HG03439 (cell line): ENCODE data around the gene SLC26A4.

Source experiments
- ATAC-seq: cut with Tn5 transposase; IDR thresholded peaks from one replicate; pipeline ENCODE4 v1.9.1; 2021; ENCODE audit warnings: mild to moderate bottlenecking, moderate library complexity; ENCODE audit not compliant: unreplicated experiment

Gene SLC26A4

DNA sequence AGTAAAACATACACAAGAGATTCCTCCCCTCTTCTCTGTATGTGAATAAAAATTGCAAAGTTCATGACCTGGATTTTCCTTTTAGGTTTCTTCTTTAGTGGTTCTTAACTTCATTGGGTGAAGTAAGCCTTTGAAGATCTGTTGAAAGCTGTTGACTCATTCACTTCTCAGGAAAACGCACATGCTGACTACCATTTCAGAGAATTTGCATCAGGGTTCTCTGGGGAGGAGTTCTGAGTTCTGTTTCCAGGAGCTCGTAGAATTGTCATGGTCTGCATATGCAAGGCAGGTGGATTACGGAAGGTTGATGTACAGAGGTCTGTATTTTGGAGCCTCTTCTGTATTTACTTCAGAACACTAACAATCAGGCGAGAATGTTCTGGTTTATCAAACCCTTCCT lies 962 bp upstream of the SLC26A4 start:
- no peak for ATAC-seq

DNA sequence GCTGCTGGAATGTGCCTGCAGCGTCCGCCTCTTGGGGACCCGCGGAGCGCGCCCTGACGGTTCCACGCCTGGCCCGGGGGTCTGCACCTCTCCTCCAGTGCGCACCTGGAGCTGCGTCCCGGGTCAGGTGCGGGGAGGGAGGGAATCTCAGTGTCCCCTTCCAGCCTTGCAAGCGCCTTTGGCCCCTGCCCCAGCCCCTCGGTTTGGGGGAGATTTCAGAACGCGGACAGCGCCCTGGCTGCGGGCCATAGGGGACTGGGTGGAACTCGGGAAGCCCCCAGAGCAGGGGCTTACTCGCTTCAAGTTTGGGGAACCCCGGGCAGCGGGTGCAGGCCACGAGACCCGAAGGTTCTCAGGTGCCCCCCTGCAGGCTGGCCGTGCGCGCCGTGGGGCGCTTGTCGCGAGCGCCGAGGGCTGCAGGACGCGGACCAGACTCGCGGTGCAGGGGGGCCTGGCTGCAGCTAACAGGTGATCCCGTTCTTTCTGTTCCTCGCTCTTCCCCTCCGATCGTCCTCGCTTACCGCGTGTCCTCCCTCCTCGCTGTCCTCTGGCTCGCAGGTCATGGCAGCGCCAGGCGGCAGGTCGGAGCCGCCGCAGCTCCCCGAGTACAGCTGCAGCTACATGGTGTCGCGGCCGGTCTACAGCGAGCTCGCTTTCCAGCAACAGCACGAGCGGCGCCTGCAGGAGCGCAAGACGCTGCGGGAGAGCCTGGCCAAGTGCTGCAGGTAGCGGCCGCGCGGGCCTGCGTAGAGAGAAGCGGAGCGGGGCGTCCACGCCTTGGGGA lies 645 bp downstream of the SLC26A4 start:
- no peak for ATAC-seq

DNA sequence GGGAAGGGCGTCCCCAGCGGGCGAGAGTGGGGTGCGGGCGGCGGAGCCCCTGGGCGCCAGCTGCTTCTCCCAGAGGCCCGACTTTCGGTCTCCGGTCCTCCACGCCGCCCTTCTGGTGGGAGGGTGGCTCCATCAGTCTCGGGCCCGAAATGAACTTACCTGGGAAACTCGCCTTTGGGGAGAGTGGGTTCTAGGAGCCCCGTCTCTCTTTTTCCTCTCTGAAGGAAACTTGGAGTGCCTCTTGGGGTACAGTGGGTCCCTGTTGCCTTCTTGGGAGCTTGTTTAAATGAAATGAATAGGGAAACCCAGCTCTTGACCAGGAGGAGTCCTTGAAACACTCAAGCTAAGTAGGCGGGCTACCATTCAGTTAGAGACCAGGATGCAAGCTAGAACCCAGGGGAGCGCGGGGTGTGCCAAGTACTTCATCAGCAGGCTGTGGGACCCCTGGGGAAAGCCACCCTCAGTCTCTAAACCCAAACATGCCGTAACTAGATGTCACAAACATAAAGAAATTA lies 1.3 kb downstream of the SLC26A4 start:
- ATAC-seq = no peak

DNA sequence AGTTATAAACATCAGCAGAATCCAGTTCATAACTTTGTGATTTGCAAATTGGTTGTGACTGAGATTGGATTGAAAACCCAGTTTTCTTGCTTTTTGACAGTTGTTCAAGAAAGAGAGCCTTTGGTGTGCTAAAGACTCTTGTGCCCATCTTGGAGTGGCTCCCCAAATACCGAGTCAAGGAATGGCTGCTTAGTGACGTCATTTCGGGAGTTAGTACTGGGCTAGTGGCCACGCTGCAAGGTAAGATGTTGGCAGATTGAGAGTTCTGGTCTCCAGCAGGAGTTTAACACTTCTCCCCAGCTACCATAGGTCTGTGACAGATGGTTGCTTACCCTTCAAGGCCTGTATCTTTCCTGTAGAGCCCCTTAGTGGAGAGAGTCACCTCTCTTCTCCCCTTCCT lies 2.6 kb downstream of the SLC26A4 start:
- no peak for ATAC-seq

DNA sequence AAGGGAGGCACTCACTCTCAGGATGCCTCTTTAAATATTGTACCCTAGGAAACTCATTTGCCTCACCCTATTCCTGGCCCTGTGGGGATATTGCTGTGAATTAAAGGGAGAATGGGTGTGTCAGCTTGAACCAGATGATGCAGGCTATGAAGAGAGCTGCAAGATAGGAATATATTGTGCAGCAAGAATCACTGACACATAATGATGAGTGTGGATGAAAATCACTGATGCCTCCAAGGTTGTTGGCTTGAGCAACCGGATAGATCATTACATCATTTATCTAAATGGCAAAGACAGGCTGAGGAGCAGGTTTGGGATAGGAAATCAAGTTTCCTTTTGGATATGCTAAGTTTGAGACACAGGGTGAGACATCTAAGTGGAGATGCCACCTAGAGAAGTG lies 6.2 kb downstream of the SLC26A4 start:
- no peak for ATAC-seq

DNA sequence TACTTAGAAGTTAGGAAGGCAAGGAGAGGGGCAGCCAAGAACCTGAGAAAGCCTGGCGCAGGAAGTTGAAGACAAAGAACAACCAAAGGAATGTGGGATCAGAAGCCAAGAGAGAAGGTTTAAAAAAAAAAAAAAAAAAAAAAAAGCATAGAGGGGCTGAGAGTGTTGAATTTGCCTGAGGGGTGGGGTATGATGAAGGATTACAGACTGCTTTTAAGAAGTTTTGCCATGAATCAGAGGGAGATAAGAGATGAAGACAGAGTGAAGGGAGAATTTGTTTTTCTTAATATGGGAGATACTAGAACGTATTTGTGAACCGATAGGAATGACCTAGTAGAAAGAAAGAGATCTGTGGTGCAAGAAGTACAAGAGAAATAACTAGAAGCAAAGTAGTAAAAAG lies 6.7 kb downstream of the SLC26A4 start:
- no peak for ATAC-seq

DNA sequence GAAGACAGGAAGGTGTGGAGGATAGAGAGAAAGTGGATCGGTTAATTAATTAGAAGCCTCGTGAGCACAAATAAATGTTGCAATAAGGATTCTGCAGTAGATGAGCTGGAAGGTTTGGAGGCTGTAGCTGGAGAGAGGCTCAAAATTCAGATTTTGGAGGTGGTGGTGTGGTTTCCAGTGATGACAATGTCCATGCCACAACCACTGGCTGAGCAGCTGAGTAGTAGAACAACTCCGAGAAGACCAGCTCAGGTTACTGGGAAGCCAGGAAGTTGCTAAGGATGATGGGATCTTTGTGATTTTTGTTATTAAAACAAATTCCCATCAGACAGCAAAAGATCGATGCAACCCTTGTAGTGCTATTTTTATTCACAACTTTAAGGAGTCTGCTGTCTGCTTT lies 7.7 kb downstream of the SLC26A4 start:
- no peak for ATAC-seq

DNA sequence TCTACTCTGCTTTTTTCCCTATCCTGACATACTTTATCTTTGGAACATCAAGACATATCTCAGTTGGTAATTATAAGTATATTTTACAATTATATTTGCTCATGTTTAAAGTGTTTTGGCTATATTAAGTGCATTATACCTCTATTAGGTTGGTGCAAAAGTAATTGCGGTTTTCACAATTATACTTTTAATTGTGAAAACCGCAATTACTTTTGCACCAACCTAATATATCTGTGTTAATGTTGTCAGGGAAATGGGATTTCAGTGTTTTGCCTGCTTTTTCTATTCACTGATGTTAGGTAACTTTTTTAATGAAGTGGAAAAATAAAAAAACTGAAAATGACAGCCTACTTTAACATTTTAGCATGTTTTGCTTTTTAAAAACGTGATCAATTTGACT lies 11.6 kb downstream of the SLC26A4 start:
- ATAC-seq = no peak

DNA sequence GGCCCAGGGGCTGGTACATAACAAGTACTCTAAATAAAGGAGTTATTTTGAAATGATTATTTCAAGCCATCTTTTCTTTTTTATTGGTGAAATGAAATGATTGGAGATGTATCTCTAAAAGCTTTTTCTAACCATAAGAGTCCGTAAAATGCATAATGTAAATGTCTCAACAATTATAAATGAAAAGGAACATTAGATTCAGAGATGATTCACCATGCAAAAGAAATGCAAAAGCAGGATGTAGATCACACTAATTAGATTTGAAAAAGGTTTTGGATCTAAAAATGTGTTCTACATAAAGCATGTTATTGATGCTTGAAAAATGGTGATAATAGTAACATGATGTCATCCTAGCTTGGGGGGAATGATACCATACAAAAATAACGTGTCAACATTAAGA lies 15.6 kb downstream of the SLC26A4 start:
- ATAC-seq = no peak

DNA sequence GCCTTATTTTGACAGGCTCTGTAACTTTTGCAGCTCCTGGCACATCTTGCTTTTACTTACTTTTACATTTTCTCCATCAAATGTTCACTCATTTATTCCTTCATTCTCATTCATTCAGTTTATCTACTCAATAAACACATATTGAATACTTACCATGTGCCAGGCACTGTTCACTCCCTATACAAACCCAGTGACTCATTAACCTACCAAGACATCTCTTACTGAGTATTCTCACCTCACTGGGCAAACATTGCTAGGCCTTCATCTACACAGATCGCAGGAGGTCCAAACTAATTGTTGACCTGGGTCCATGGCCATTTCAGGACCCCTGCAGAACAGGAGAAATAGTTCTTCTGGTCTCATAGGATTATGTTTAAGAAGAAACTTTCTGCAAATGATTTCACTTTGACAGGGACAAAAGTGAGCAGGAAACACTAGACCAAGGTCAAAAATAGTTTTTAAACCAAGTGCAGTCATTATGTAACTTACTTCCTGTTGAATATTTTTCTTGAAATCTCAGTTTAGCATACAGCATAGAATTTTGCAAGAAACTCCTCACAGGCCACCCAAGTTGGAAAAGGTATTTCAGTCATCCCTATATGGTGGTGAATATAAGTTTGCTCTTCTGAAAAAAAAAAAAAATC lies 17.6 kb downstream of the SLC26A4 start:
- no peak for ATAC-seq

DNA sequence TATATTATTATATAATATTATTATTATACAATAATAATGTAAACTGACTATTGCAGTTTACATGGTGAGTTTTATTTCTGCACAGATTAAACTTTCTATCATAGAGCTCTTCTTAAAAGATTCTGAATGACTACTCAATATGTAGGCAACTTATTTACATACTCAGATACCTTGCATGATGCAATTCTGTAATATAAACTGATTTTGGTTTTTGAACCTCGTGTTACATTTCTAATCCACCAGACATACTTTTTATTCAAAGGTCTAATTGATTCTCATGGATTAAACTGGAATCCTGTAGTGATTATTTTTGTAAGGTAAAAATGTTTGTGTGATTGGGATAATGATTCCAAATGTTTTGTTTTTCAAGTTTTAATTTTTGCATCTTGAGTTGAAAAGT lies 19.9 kb downstream of the SLC26A4 start:
- no peak for ATAC-seq

DNA sequence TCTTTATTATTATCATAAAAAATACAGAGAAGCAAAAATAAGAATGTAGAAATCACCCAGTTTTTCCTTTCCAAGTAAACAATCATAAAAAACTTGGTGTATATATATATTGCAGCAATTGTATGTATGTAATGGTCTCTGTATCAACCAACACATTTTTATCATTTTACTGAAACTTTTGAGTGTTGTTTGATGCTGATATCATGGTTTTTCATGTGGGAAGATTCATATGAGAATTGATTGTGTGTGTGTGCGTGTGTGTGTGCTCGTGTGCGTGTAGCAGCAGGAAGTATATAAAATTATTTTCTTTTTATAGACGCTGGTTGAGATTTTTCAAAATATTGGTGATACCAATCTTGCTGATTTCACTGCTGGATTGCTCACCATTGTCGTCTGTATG lies 22.3 kb downstream of the SLC26A4 start:
- ATAC-seq = no peak

DNA sequence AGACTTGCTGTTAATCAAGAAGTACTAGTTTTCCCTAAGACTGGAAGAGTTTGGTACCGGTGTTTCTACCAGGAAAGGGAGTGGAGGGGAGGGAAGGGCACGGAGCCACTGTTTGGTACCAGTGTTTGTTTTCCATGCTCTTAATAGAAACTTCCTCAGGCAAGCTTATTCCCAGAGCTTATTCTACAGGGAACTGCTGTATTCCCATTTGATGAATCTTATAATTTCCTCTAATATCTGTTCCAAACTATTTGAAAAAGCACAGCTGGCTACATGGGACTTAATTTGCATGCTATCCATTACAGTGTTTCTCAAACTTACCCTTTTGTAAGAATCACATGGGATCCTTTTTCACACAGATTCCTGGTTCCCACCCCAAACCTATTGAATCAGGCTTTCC lies 23.7 kb downstream of the SLC26A4 start:
- ATAC-seq = no peak

DNA sequence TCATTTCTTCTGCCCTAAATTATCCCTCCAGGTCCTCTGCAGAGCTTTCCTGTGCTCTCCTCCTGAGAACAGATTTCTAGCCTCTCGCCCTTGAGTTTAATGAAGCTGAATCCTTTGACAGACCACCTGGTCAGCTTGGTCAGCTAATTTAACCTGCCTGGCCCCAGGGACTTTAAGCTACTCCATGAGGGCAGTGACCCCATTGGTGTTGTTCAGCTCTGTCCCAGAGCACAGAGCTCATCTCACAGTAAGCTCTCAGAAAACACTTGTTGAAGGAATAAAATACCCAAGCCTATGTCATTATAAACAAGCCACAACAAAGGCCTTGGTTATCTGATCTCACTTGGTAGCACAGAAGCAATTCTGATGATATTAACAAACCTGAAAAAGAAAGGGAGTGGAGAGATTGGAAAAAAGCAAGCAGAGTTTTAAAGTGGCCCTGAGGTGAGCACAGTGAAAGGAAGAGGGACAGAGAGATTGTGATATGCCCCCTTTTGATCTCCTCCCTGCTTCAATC lies 24.4 kb downstream of the SLC26A4 start:
- ATAC-seq = no peak

DNA sequence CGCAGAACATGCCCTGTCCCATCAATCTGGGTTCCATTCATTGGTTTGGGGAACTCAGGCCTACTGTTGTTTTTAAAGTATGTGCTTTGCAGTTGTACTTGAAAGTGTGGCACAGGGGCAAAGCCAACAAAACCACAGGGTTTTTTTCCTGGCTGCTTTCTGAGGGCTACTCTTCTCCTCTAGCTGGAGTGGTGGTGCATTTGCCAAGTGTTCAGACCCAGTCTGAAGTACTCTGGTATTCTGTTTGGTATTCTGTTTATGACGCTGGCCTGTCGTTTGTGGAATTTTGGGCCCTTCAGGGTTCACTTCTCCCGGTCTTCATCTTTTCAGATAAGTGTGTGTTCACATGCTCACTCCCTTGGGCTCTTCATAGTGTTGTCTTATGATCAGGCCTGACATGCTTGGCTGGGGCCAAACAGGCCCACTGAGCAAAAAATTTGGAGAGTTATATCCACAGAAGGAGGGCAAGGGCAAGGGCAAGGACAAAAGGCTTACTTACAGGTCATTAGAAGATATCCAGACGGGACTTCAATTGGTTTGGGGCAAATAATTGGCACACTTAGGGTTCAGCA lies 26.3 kb downstream of the SLC26A4 start:
- no peak for ATAC-seq

DNA sequence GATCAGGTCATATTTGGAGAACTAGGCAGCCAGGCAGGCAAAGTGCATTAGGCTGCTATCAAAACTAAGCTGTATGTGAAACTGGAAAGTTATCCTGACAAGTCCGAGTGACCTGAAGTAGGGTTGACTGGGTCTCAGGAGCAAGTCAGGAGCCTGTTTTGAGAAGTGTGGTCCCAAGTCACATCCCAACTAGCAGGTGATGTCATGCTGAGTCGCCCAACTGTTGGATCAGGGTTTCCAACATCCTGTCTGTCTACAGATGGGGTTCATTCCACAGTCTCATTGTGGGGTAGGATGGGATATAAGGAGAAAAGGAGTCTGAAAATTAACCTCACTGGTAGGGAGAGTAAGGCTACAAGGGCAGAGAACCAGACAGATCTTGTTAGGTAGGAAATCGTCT lies 27.0 kb downstream of the SLC26A4 start:
- ATAC-seq = no peak

DNA sequence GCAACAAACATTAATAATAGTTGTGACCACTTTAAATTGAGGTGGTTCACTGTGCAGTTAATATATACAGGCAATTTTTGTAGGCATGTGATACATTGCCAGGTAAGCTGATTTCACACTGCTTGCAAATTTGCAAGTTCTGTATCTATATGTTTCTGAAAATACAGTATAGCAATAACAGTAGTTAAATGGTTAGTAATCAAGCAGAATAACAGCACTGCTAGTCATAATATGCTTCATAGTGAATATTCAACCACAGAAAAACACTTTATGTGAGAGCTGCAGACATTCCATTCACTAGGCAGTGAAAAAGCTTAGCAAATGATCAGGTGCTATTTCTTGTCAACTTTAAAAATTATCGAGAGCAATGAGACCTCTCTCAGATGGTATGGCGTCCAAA lies 28.9 kb downstream of the SLC26A4 start:
- no peak for ATAC-seq

DNA sequence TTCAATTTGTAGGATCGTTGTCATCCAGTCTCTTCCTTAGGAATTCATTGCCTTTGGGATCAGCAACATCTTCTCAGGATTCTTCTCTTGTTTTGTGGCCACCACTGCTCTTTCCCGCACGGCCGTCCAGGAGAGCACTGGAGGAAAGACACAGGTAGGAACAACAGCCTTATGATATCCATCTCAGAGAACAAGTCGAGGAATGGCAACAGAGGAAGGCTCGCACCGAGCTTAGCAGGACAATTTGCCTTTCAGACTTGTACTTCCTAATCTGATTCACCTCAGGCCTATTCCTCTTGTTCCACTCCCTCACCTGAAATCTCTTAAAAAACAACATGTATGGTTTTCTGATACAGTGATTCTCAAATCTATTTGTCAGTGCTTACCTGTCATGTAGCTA lies 29.5 kb downstream of the SLC26A4 start:
- ATAC-seq = no peak

DNA sequence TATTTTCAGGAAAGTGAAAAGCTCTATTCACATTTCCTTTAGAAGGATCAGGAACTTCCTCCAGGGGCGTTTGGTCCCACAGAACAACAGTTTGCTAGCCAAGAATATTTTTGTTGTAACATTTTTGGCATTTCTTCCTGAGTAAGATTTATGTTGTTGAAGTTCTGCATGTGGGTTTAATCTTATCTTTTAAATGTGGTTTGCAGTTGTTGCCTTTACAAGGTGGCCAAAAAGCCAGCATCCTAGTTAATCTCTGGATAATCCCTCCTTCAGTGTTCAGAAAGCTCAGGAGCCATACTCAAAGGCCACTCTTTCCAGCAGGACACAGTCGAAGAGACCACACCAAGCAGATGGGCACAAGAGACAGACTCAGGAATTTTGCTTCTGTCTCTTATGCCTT lies 30.0 kb downstream of the SLC26A4 start:
- no peak for ATAC-seq

DNA sequence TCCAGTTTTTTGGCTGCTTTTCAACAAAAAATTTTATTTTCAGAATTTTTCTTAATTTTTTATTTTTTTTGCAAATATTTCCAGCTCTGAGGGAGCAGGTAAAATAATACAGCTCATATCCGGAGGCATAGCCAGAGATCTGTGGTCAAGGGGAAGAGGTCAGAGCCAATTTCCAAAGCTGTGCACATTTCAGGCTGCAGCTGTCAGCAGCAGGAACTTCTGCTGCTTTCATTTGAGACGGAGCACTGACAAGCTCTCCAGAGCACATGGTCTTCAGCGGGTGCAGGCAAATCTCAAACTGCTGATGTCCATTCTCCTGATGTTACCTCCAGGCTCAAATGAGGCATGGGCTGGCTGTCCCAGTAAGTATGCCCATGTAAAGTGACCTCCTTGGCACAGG lies 31.1 kb downstream of the SLC26A4 start:
- ATAC-seq = no peak

DNA sequence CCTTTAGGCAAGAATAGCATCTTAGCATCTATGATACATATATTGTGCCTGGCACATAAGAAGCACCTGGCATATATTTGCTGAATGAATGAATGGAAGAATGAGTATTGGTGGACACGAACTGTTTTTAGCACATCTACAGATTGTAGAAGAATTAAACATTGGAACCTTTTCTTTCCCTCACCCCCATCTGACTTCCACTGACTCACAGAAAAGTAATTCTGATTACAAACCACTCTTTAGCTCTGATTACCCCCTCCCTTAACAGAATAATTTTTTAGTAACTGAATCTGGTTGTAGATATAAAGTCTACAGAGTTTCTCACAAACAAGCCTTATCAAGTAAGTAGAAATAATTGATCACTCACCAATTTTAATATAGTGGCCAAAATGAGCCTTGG lies 31.9 kb downstream of the SLC26A4 start:
- no peak for ATAC-seq

DNA sequence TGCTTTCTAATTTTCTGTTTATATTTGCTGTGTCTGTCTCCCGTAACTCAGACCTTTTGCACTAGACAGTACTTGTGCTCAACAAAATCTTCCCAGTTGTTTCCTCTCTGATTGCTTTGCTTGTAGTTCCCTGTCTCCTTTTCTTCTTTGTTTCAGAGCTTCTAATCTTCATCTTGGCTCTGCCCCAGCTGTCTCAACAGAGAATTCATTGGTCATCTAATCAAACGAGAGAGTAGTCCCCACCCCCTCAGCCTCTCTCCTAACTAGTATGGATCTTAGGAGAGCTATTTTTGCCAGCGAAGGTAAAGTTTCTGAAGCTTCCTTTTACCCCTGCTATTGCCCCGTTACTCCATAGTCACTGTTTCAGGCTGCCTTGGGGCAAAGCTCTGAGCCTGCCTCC lies 32.8 kb downstream of the SLC26A4 start:
- no peak for ATAC-seq
